DND-41 (cell line): Measurements from ENCODE around the gene OTUD1.

Source experiments
- CTCF ChIP-seq: IDR thresholded peaks from 2 replicates; pipeline ENCODE4 v1.5.1; 2012; ENCODE audit warnings: borderline replicate concordance, low read length, moderate library complexity, mild to moderate bottlenecking; ENCODE audit not compliant: poor library complexity, severe bottlenecking; ENCODE audit errors: extremely low read depth
- EZH2 ChIP-seq: IDR thresholded peaks from 3 replicates; pipeline ENCODE4 v1.6.1; 2012; ENCODE audit warnings: borderline replicate concordance, low read depth, mild to moderate bottlenecking, moderate library complexity, low read length, inconsistent platforms; ENCODE audit not compliant: severe bottlenecking

DNA sequence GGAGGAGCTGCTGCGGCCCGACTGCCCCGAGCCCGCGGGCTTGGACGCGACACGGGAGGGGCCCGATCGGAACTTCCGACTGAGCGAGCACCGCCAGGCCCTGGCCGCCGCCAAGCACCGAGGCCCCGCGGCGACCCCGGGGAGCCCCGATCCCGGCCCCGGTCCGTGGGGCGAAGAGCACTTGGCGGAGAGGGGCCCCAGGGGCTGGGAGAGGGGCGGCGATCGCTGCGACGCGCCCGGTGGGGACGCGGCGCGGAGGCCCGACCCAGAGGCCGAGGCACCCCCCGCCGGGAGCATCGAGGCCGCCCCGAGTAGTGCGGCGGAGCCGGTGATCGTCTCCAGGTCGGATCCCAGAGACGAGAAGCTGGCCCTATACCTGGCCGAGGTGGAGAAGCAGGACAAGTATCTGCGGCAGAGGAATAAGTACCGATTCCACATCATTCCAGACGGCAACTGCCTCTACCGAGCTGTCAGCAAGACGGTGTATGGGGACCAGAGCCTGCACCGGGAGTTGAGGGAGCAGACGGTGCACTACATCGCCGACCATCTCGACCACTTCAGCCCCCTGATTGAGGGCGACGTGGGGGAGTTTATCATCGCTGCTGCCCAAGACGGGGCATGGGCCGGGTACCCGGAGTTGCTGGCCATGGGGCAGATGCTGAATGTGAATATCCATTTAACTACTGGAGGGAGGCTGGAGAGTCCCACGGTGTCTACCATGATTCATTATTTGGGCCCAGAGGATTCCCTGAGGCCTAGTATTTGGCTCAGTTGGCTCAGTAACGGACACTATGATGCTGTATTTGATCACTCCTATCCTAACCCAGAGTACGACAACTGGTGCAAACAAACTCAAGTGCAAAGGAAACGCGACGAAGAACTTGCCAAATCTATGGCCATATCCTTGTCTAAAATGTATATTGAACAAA lies 1.4 kb downstream of the OTUD1 start:
- TF ChIP-seq CTCF, result no peak
- TF ChIP-seq EZH2, result no peak
